Upper lobe of right lung (tissue), 1 donor: ENCODE results near the gene SLC22A31. TPM values are rescaled to one million over a fixed set of nuclear protein-coding genes. Genes with fewer than 3 reads are reported as not detected.
A peak's percentile ranks its signal among the peaks of the same experiment; 100 is the strongest.

Source experiments
- ATAC-seq: fragments of 200-7000 bp; cut with Tn5 transposase; one replicate; pipeline ENCODE4 v1.9.1; 2020; ENCODE audit warnings: mild to moderate bottlenecking, moderate library complexity
- DNase-seq: peaks from one replicate; pipeline ENCODE4 v3.0.0-alpha.2; 2020
- H3K27ac ChIP-seq: fragments of 200-600 bp; one replicate; pipeline ENCODE4 v1.8.0; 2022
- H3K27me3 ChIP-seq: fragments of 200-600 bp; one replicate; pipeline ENCODE4 v1.8.0; 2022; ENCODE audit warnings: mild to moderate bottlenecking
- H3K36me3 ChIP-seq: fragments of 200-600 bp; one replicate; pipeline ENCODE4 v1.8.0; 2022
- H3K4me1 ChIP-seq: fragments of 200-600 bp; one replicate; pipeline ENCODE4 v1.8.0; 2022
- H3K4me3 ChIP-seq: fragments of 200-600 bp; one replicate; pipeline ENCODE4 v1.8.0; 2022; ENCODE audit warnings: mild to moderate bottlenecking
- H3K9me3 ChIP-seq: fragments of 200-600 bp; one replicate; pipeline ENCODE4 v1.8.0; 2022
- CTCF ChIP-seq: fragments of 200-600 bp; IDR thresholded peaks from one replicate; pipeline ENCODE4 v1.8.0; 2022; ENCODE audit warnings: antibody characterized with exemption
- intact Hi-C: fragments of 100-400 bp; cut with DNase I; formaldehyde crosslinking; loops from one replicate; pipeline ENCODE4 v1.11.0; 2022
- total RNA-seq: library from RNA; stranded (reverse); fragmentation: NEBNext Ultra II Directional; extraction: Animal tissue kit (Norgen Biotek cat#: 25700); gene quantifications from one replicate; pipeline ENCODE4 v1.2.1, GENCODE V29; 2021
- donor health status: DM: no; HTN: yes; CAD: no; lungs with severe emphysema.

Gene SLC22A31
- total RNA-seq, 1 donor from 2014 or later: 136 TPM

GRCh38 chr16:89184933-89185794, 15.2 kb downstream of the SLC22A31 start:
- Histone ChIP-seq H3K27ac (no peak overlapping the region), H3K36me3 (no peaks in the 10 kb centered on the region), H3K9me3 (no peaks in the 10 kb centered on the region), H3K27me3 (peaks cover 16% of the 10 kb centered on the region), H3K4me3 (no peak overlapping the region), H3K4me1 (no peaks in the 10 kb centered on the region)
- ATAC-seq (peak; percentile 12), DNase-seq (no peak)
- intact Hi-C loops: no loop called here
- no peak for TF ChIP-seq CTCF

GRCh38 chr16:89184677-89184932, 15.7 kb downstream of the SLC22A31 start:
- no peak overlapping the region for H3K4me3 ChIP-seq
- ATAC-seq (no peak), DNase-seq (no peak)
- H3K36me3 ChIP-seq: no peaks in the 10 kb centered on the region
- H3K9me3 ChIP-seq: no peaks in the 10 kb centered on the region
- no peak overlapping the region for H3K27ac ChIP-seq
- no peaks in the 10 kb centered on the region for H3K4me1 ChIP-seq
- peaks cover 16% of the 10 kb centered on the region for H3K27me3 ChIP-seq
- TF ChIP-seq CTCF: no peak
- intact Hi-C loops: no loop called here

- no peak for TF ChIP-seq CTCF
- DNase-seq: no peak
- intact Hi-C loops: no loop called here
These were observed 16.2 kb downstream of the SLC22A31 start for GRCh38 chr16:89183975-89184676.

GRCh38 chr16:89183463-89183862, 16.9 kb downstream of the SLC22A31 start:
- H3K9me3 ChIP-seq: no peaks in the 10 kb centered on the region
- intact Hi-C loops: no loop called here
- H3K27ac ChIP-seq: no peak overlapping the region
- H3K36me3 ChIP-seq: no peaks in the 10 kb centered on the region
- no peak overlapping the region for H3K4me3 ChIP-seq
- peaks cover 16% of the 10 kb centered on the region for H3K27me3 ChIP-seq
- ATAC-seq: no peak
- no peaks in the 10 kb centered on the region for H3K4me1 ChIP-seq
- TF ChIP-seq CTCF: no peak
- DNase-seq: no peak

More at GRCh38 chr16:89183975-89184676, 16.2 kb downstream of the SLC22A31 start:
- Histone ChIP-seq H3K27ac (no peak overlapping the region), H3K9me3 (no peaks in the 10 kb centered on the region), H3K36me3 (no peaks in the 10 kb centered on the region), H3K4me3 (no peak overlapping the region), H3K27me3 (peaks cover 16% of the 10 kb centered on the region), H3K4me1 (no peaks in the 10 kb centered on the region)
- no peak for ATAC-seq

GRCh38 chr16:89179656-89180315, 20.6 kb downstream of the SLC22A31 start:
- ATAC-seq (no peak), DNase-seq (no peak)
- Histone ChIP-seq H3K4me3 (no peak overlapping the region), H3K27ac (no peak overlapping the region), H3K36me3 (no peaks in the 10 kb centered on the region), H3K27me3 (peaks cover 24% of the 10 kb centered on the region), H3K9me3 (no peaks in the 10 kb centered on the region), H3K4me1 (no peaks in the 10 kb centered on the region)
- no peak for TF ChIP-seq CTCF
- intact Hi-C loops: no loop called here
